DOHH2 (cell line): ENCODE results near the gene PELI3.

Source experiments
- EZH2phosphoT487 ChIP-seq: fragments of 200-600 bp; sonication (generic); IDR thresholded peaks from 2 replicates; pipeline ENCODE4 v1.6.1; 2017; ENCODE audit warnings: borderline replicate concordance, mild to moderate bottlenecking, antibody characterized with exemption, low read length, moderate library complexity, mixed read lengths
- TF ChIP-seq, protein P1 (sequence below): fragments of 200-600 bp; sonication (generic); IDR thresholded peaks from one replicate; pipeline ENCODE4 v1.5.1; 2014; ENCODE audit warnings: antibody characterized with exemption, mild to moderate bottlenecking, low read depth, low read length; ENCODE audit not compliant: poor library complexity, severe bottlenecking

DNA sequence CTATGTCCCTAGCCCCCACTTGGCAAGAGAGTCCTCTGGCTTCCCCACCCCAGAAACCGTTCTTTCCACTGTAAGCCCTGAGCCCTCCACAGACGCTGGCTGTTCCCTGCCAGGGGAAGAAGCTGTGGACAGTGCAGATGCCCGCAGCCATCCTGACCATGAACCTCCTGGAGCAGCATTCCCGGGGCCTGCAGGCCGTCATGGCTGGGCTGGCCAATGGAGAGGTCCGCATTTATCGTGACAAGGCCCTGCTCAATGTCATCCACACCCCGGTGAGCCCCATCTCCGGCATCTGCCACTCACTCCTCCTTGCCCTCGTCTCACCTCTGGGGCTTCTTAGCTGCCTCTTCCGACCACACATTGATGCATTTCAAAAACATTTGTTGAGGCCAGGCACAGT, 56.9 kb downstream of the PELI3 start:
- TF ChIP-seq, protein P1, sequence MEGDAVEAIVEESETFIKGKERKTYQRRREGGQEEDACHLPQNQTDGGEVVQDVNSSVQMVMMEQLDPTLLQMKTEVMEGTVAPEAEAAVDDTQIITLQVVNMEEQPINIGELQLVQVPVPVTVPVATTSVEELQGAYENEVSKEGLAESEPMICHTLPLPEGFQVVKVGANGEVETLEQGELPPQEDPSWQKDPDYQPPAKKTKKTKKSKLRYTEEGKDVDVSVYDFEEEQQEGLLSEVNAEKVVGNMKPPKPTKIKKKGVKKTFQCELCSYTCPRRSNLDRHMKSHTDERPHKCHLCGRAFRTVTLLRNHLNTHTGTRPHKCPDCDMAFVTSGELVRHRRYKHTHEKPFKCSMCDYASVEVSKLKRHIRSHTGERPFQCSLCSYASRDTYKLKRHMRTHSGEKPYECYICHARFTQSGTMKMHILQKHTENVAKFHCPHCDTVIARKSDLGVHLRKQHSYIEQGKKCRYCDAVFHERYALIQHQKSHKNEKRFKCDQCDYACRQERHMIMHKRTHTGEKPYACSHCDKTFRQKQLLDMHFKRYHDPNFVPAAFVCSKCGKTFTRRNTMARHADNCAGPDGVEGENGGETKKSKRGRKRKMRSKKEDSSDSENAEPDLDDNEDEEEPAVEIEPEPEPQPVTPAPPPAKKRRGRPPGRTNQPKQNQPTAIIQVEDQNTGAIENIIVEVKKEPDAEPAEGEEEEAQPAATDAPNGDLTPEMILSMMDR = no peak
- TF ChIP-seq EZH2phosphoT487 = no peak
